SH-SY5Y (cell line): ENCODE data around the gene ARHGEF4.

ENCODE experiments used
- GATA2 ChIP-seq: IDR thresholded peaks from 2 replicates; pipeline ENCODE4 v1.6.1; 2011; ENCODE audit warnings: mild to moderate bottlenecking, low read depth, low read length
- GATA3 ChIP-seq: IDR thresholded peaks from 2 replicates; pipeline ENCODE4 v1.6.1; 2011; ENCODE audit warnings: low read depth, mild to moderate bottlenecking, low read length, moderate library complexity

DNA sequence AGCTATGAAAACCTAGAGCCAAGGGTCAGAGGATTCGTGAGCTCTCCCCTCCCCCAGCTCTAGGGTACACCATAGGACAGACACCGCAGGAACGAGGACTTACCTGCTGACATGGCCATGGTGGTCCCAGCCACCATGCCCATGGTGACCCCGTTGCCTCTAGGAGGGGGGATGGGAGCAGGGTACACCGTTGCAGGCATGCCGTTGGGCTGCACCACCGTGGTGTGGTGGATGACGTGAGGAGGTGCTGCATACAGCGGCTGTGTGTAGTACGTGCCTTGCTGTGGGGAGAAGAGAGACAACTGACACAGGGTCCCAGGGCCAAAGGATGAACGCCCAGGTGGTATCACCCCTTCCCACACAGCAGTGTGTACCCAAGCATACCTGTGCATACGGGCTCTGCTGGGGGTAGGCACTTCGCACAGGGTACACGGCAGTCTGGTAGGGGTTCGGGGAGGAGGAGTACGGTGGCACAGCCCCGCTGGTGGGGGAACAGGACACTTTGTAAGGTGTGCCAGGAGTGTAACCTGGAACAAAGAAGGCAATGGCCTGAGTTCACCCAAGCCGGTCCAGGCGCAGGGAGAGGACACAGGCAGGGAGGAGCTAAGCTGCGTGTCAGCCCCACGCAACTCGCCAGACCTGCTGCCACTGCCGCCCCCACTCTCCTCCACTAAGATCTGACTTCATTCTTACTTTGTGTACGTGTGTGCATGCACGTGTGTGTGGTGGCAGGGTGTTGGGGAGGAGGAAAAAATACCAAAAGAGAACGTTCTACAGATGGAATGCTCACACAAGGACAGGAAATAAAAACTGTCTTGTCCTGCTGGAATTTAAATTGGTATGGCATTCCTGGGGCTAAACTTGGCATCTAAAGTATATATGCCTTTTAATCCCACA is 218.7 kb downstream of the ARHGEF4 start:
- TF ChIP-seq GATA2 (no peak), GATA3 (no peak)
